ENCODE results near the gene ZNF280A. TPM values are rescaled to one million over a fixed set of nuclear protein-coding genes. Genes with fewer than 3 reads are reported as not detected.

The ZNF280A gene
- total and polyA plus RNA-seq, 9 of the 15 experiments (the other 6 are each of a cell fraction or from before 2014, with no cell fraction given) = 19.0 to 40.8 (median 28.6) TPM

- TF ChIP-seq ZNF830 (CRISPR knock-in tag; IDR thresholded peaks at IDR 0.05) (0 out of 2 replicates have a peak, but pooled peaks have one; percentile 57), TEAD2 (tag; IDR thresholded peaks at IDR 0.05) (no peak), LEF1 (IDR thresholded peaks at IDR 0.05) (no peak), KAT7 (CRISPR knock-in tag; IDR thresholded peaks at IDR 0.05; ENCODE audit: borderline replicate concordance) (no peak), PRDM10 (IDR thresholded peaks at IDR 0.05; ENCODE audit: partially characterized antibody) (peak; percentile 69), MEF2A (IDR thresholded peaks at IDR 0.05; ENCODE audit: control insufficient read depth, low read depth, low read length) (no peak), ZNF766 (CRISPR knock-in tag; conservative IDR thresholded peaks at IDR 0.05) (0 out of 2 replicates have a peak, but pooled peaks have one; percentile 29), RB1 (IDR thresholded peaks at IDR 0.05; ENCODE audit: low read depth) (0 out of 2 replicates have a peak, but pooled peaks have one; percentile 13), NR4A1 (CRISPR knock-in tag; IDR thresholded peaks at IDR 0.05) (no peak), NR4A1 (tag; IDR thresholded peaks at IDR 0.05) (no peak), HMGXB4 (CRISPR knock-in tag; IDR thresholded peaks at IDR 0.05) (no peak), RNF2 (IDR thresholded peaks at IDR 0.05) (no peak), XRCC3 (IDR thresholded peaks at IDR 0.05) (no peak)
- TF ChIP-seq, protein P1, sequence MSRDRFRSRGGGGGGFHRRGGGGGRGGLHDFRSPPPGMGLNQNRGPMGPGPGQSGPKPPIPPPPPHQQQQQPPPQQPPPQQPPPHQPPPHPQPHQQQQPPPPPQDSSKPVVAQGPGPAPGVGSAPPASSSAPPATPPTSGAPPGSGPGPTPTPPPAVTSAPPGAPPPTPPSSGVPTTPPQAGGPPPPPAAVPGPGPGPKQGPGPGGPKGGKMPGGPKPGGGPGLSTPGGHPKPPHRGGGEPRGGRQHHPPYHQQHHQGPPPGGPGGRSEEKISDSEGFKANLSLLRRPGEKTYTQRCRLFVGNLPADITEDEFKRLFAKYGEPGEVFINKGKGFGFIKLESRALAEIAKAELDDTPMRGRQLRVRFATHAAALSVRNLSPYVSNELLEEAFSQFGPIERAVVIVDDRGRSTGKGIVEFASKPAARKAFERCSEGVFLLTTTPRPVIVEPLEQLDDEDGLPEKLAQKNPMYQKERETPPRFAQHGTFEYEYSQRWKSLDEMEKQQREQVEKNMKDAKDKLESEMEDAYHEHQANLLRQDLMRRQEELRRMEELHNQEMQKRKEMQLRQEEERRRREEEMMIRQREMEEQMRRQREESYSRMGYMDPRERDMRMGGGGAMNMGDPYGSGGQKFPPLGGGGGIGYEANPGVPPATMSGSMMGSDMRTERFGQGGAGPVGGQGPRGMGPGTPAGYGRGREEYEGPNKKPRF (IDR thresholded peaks at IDR 0.05; ENCODE audit: low read depth, low read length) = no peak
- TF ChIP-seq, protein P2, sequence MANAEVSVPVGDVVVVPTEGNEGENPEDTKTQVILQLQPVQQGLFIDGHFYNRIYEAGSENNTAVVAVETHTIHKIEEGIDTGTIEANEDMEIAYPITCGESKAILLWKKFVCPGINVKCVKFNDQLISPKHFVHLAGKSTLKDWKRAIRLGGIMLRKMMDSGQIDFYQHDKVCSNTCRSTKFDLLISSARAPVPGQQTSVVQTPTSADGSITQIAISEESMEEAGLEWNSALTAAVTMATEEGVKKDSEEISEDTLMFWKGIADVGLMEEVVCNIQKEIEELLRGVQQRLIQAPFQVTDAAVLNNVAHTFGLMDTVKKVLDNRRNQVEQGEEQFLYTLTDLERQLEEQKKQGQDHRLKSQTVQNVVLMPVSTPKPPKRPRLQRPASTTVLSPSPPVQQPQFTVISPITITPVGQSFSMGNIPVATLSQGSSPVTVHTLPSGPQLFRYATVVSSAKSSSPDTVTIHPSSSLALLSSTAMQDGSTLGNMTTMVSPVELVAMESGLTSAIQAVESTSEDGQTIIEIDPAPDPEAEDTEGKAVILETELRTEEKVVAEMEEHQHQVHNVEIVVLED (CRISPR knock-in tag; IDR thresholded peaks at IDR 0.05) = peak; percentile 22; the same call in 1 of the 2 replicates
These were observed 41.6 kb downstream of the ZNF280A start (continued) for GRCh38 chr22:22478470-22478869.

All from K562 (cell line).